Endothelial cell (in vitro differentiated cells): Measurements from ENCODE around the gene SPTBN4. TPM values are rescaled to one million over a fixed set of nuclear protein-coding genes. Genes with fewer than 3 reads are reported as not detected.

ENCODE experiments used
- DNase-seq: peaks from one replicate; pipeline ENCODE4 v3.0.0; 2021; ENCODE audit warnings: low spot score
- H3K27ac Mint-ChIP-seq: one replicate; pipeline ENCODE4 v1.8.0; 2021; ENCODE audit warnings: mixed read lengths, inconsistent platforms; ENCODE audit not compliant: unreplicated experiment
- H3K27me3 Mint-ChIP-seq: one replicate; pipeline ENCODE4 v1.8.0; 2021; ENCODE audit warnings: mild to moderate bottlenecking, moderate library complexity, mixed read lengths, inconsistent platforms; ENCODE audit not compliant: unreplicated experiment
- H3K36me3 Mint-ChIP-seq: one replicate; pipeline ENCODE4 v1.8.0; 2021; ENCODE audit warnings: mild to moderate bottlenecking, low read depth, mixed read lengths, inconsistent platforms; ENCODE audit not compliant: unreplicated experiment
- H3K4me1 Mint-ChIP-seq: one replicate; pipeline ENCODE4 v1.8.0; 2021; ENCODE audit warnings: mild to moderate bottlenecking, mixed read lengths, inconsistent platforms; ENCODE audit not compliant: unreplicated experiment
- H3K4me3 Mint-ChIP-seq: one replicate; pipeline ENCODE4 v1.8.0; 2021; ENCODE audit warnings: mild to moderate bottlenecking, mixed read lengths, inconsistent platforms; ENCODE audit not compliant: unreplicated experiment
- H3K9me3 Mint-ChIP-seq: one replicate; pipeline ENCODE4 v1.8.0; 2021; ENCODE audit warnings: mixed read lengths, inconsistent platforms; ENCODE audit not compliant: unreplicated experiment
- CTCF ChIP-seq: fragments of 200-600 bp; sonication (generic); IDR thresholded peaks from one replicate; pipeline ENCODE4 v1.5.0; 2021; ENCODE audit warnings: antibody characterized with exemption; ENCODE audit not compliant: unreplicated experiment
- total RNA-seq: library from RNA; stranded (reverse); fragmentation: NEBNext Ultra II Directional; extraction: Animal tissue kit (Norgen Biotek cat#: 25700); gene quantifications from one replicate; pipeline ENCODE4 v1.2.1, GENCODE V29; 2021; ENCODE audit not compliant: unreplicated experiment

Gene SPTBN4
- total RNA-seq, 1 donor from 2014 or later = 0.49 TPM

GRCh38 chr19:40501599-40501998, 34.8 kb downstream of the SPTBN4 start:
- Mint-ChIP-seq H3K36me3 (peaks cover 13% of the 10 kb centered on the region), H3K4me3 (no peak overlapping the region), H3K4me1 (no peaks in the 10 kb centered on the region), H3K27me3 (peaks cover 14% of the 10 kb centered on the region), H3K27ac (no peak overlapping the region), H3K9me3 (no peaks in the 10 kb centered on the region)
- DNase-seq = no peak
- no peak for TF ChIP-seq CTCF

GRCh38 chr19:40502081-40502480, 35.3 kb downstream of the SPTBN4 start:
- Mint-ChIP-seq H3K4me3 (no peak overlapping the region), H3K27me3 (peaks cover 14% of the 10 kb centered on the region), H3K4me1 (no peaks in the 10 kb centered on the region), H3K27ac (no peak overlapping the region), H3K36me3 (peaks cover 13% of the 10 kb centered on the region), H3K9me3 (no peaks in the 10 kb centered on the region)
- no peak for DNase-seq
- TF ChIP-seq CTCF = no peak

GRCh38 chr19:40502647-40503319, 36.0 kb downstream of the SPTBN4 start:
- peaks cover 13% of the 10 kb centered on the region for H3K36me3 Mint-ChIP-seq
- H3K27me3 Mint-ChIP-seq = peaks cover 12% of the 10 kb centered on the region
- H3K4me3 Mint-ChIP-seq = no peak overlapping the region
- no peaks in the 10 kb centered on the region for H3K9me3 Mint-ChIP-seq
- H3K4me1 Mint-ChIP-seq = no peaks in the 10 kb centered on the region
- H3K27ac Mint-ChIP-seq = no peak overlapping the region
- TF ChIP-seq CTCF = no peak
- no peak for DNase-seq

GRCh38 chr19:40503320-40503695, 36.5 kb downstream of the SPTBN4 start:
- peaks cover 13% of the 10 kb centered on the region for H3K36me3 Mint-ChIP-seq
- no peak overlapping the region for H3K4me3 Mint-ChIP-seq
- H3K4me1 Mint-ChIP-seq = no peaks in the 10 kb centered on the region
- H3K9me3 Mint-ChIP-seq = no peaks in the 10 kb centered on the region
- peaks cover 8% of the 10 kb centered on the region for H3K27me3 Mint-ChIP-seq
- no peak overlapping the region for H3K27ac Mint-ChIP-seq
- no peak for DNase-seq
- TF ChIP-seq CTCF = no peak

- Mint-ChIP-seq H3K27me3 (peaks cover 8% of the 10 kb centered on the region), H3K9me3 (no peaks in the 10 kb centered on the region), H3K27ac (no peak overlapping the region), H3K36me3 (peaks cover 13% of the 10 kb centered on the region), H3K4me3 (no peak overlapping the region), H3K4me1 (no peaks in the 10 kb centered on the region)
- no peak for DNase-seq
- TF ChIP-seq CTCF = no peak
Measured at GRCh38 chr19:40506099-40506498, 39.3 kb downstream of the SPTBN4 start.
